ENCODE data around the gene FTMT. TPM values are rescaled to one million over a fixed set of nuclear protein-coding genes. Genes with fewer than 3 reads are reported as not detected.
"Not testable (repeated sequence)": the region's sequence is repeated elsewhere in the genome, so short reads cannot be mapped to it uniquely, and the experiment has no call there.

Gene FTMT
- total RNA-seq: not detected

DNA sequence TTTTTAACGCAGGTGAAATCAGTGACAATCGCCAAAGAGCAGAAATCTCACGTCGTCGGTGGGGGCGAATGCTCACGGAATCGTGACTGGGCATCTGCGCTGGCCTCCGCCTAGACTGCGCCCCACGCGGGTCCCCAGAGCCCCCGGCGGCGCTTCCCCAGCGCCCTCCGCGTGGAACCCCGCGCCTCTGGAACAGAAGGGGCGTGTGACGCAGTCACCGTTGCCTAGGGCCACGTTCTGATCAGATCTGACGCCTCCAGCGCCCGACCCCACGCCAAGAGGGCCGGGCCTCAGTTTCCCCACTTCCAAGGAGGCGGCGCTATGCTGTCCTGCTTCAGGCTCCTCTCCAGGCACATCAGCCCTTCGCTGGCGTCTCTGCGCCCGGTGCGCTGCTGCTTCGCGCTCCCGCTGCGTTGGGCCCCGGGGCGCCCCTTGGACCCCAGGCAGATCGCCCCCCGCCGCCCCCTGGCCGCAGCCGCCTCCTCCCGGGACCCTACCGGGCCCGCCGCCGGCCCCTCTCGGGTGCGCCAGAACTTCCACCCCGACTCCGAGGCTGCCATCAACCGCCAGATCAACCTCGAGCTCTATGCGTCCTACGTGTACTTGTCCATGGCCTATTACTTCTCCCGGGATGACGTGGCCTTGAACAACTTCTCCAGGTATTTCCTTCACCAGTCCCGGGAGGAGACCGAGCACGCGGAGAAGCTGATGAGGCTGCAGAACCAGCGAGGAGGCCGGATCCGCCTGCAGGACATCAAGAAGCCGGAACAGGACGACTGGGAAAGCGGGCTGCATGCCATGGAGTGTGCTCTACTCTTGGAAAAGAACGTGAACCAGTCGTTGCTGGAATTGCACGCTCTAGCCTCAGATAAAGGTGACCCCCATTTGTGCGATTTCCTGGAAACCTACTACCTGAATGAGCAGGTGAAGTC, at the start of gene FTMT:
Gene FTMT, plus strand, starts transcription at position 240 of the 932 bp plus-strand sequence. Its CDS starts 82 bp downstream, at position 322.
- ATAC-seq: no peak

DNA sequence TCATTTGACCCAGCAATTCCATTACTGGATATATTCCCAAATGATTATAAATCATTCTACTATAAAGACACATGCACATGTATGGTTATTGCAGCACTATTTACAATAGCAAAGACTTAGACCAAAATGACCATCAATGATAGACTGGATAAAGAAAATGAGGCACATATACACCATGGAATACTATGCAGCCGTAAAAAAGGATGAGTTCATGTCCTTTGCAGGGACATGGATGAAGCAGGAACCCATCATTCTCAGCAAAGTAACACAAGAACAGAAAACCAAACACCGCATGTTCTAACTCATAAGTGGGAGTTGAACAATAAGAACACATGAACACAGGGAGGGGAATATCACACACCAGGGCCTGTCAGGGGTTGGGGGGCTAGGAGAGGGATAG, 46.4 kb upstream of the FTMT start:
- ATAC-seq: not testable (repeated sequence)

DNA sequence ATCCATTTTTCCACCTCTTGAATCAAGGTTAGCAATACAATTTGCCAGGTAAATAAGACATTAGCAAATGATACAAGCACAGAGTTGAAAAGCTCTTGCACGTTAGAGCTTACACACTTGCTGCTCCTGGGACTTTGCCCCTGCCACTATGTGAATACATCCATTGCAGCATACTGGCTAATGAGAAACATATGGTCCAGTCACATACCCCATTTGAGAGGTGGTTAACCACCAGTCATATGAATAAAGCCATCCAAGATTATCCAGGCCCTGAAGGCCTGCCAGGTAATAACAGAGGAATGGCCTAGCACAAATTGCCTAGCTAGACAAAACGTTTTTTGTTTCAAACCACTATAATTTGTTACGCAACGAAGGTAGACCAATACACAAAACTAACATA, 45.8 kb upstream of the FTMT start:
- ATAC-seq: no peak

DNA sequence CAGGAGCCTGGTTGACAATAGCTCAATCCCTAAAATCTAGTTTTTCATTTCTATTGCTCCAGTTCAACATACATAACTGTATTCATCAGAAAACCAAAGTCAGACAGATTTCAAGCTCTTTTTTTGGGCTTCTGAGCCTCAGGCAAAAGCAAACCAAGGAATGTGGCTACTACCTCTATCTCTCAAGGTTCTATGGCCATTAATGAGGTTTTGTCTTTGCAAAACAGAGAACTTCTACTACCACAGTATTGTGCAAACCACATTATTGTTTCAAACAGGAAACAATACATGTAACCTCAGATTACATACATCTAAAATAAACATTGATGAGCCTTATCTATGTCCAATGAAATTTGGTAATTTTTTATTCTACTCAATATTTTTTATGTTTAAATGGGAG, 35.5 kb upstream of the FTMT start:
- ATAC-seq: no peak

DNA sequence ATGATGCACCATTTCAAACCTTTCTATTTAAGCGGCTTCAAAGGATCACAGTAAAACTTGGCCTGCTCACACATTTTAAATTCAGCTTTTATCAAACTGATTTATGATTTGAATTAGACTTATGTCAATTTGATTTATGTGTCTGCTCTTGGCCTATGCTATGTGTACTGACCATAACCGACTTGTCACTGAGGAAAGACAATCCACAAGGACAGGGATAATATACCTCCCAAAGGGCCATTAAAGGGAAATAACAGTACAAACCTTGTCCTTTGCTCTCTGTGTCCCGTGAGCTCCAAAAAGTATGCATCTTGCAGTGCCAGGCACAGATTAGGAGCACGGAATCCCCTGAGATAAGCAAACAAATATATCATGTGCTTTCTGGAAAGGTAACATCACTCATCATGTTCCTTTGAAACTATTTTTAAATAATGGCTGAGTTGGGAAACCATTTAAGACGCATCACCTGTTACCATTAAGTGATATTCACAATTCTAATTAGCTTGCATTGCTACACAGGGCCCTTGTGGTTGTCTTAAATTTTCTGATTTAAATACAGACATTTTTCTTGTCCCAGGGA, 31.9 kb upstream of the FTMT start:
- no peak for ATAC-seq

DNA sequence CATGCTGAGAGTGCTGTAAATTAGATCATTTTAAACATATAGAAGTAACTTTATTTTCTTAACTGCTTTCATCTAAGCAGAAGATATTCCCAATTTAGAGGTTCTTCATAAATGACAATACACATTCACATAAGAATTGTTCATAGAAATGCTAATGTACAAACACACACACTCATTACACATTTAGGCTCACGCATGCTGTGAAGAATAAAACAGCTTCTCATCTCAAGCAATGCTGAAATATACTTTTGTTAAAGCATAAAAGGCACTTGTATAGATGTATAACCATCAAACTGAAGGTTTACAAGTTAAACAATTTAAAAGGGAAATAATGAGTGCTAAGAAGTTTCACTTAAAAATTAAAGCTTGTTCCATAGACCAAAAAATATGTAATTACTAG, 18.1 kb upstream of the FTMT start:
- ATAC-seq: no peak

DNA sequence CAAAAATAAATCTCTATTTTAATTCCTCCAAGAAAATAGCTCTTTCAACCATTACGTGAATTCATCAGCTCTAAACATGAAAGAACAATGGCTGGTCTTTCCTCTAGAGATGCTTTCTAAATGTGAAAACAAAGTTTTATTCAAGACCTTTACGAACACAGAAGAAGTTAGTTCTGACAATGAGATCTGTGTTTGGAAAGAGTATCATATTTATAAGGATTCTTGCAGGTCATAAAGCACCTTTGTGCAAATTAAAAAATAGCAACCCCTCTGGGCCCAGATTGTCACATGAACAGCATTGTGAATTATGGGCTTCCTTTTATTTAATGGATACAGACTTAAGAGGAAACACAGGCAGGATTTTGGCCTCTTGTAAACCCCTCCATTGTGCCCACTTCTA, 17.7 kb upstream of the FTMT start:
- no peak for ATAC-seq

DNA sequence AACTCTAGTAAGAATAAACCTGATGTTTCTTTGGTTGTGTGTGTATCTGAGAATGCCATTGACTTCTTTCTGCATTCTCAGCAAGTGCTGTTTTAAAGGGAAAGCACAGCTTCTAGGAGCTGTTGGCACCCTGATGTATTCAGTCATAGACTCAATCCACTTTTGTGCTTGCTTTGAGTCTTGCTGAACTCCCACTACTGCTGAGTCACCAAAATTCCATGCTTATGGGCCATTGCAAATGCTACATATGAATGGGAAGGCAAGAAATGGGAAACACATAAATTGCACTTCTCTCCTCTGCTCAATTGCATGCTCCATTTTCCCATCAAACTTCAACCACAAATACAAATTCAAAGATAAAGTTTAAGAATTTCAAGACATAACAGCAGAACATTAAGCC, 9.8 kb upstream of the FTMT start:
- no peak for ATAC-seq

DNA sequence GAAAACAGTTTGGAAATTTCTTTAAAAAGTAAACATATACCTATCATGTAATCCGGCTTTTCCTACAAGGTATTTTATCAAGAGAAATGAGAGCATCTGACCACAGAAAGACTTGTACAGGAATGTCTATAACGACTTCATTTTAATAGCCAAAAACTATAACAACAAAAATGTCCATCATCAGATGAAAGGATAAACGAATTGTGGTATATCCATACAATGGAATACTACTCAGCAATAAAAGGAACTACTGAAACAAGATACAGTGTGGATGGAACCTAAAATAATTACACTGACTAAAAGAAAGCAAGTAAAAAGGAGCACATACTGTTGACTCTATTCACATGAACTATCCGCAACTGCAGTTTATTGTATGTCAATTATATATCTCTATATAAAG, 1.4 kb upstream of the FTMT start:
- ATAC-seq: no peak

DNA sequence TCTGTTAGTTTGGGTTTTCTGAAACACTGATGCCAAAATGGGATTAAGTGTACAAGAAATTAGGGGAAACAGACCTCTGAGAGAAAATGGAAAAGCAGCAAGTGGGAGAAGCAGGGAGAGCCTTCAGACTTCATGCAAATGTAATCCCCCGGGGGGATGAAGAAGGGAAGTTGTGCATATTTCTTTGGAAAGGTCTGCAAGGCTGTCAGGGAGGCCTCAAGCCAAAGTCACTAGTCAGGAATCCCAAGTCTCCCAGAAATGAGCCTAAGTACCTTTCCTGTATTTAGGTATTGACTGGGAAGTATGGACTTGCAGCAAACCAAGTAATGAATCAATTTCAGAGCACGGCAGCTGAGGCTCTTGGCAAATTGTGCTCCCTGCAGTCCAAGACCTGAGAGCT, 2.2 kb downstream of the FTMT start:
- no peak for ATAC-seq

DNA sequence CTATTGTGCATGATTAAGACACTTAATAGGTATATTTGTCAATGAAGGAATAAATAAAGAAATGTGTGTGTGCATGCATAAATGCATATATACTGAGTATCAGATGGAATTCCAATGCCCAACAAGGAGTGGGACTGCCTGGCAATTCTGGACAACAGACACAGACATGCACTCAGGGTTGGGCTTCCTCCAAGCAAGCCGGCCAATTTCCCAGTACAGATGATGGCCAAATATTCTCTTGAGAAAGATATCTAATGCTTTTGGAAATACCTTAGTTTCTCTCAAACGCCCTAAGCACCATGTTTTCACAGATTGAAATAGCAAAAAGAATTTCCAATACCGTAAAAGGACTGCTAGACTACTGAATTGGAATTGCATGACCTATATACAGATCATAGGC, 11.1 kb downstream of the FTMT start:
- no peak for ATAC-seq

DNA sequence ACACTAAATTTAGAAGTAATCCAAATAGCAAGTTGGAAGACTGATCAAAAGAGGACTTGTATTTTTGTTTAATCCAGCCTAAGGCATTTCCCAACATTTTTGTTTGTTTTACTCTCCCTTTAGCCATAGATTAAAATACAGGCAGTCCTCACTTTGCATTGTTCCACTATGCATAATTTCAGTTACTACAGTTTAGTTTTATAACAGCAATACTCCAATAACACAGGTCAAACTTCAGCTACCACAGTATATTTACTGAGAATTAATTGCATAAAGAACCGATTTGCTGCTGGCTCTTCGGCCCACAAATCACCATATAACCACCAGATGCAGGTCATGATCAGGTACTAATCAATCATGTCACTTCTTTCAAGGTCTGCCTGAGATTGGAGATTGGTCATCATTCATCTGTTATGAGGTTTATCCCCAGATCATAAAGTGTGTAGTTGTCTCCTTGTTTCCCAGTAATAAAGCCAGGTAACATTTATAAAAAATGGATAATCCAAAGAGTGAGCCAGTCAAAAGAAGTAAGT, 12.1 kb downstream of the FTMT start:
- no peak for ATAC-seq

DNA sequence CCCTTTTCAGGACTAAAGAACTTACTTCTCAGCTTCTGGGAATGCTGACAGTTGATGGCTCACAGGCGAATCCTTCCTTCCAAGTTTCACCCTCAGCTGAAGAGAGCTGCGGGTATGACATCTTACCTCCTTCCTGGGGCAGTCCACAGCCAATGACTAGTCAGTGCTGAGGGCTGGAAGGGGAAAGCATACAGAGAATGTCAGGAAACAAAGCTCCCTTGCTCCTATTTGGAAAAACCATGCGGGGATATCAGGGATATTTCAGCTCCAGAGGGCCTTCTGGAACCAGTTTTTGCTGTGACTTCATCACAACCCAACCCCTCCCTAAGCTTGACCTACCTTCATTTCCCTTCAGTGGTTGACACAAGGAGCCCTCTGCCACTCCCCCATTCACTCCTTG, 15.7 kb downstream of the FTMT start:
- ATAC-seq: no peak

DNA sequence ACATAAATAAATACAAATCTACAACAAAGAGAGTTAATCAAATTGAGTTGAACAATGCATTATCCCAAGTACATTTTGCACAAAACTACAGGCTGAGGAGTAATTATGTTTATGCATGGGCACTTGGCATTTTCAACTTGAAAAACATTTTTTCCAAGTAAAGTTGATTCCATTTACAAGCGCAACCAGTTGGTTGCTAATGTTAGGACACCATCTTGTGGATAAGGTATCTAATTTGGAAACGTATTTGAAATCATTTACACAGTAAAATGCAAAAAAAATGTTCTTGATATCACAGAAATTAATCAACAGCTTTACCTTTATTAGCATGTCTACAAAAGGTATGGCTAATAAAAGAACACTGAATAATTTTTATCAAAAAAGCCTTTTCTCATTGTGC, 18.8 kb downstream of the FTMT start:
- ATAC-seq: no peak

DNA sequence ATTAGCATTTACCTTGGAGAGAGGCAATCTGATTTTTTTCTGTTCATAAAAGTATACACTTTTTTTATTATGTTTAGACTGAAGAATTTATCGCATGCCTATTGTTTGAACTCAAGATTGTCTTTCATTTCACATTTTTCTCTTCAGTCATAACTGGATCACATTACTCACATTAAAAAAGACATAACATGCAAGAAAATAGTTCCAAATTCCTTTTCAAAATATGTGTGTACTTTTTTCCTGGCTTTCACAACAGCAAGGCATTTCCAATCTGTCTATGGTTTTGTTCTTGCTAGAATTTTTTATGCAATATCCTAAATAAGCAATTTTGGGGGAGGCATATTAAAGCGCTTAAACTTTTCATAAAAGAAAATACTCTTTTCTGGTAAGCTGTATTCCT, 21.2 kb downstream of the FTMT start:
- ATAC-seq: no peak

DNA sequence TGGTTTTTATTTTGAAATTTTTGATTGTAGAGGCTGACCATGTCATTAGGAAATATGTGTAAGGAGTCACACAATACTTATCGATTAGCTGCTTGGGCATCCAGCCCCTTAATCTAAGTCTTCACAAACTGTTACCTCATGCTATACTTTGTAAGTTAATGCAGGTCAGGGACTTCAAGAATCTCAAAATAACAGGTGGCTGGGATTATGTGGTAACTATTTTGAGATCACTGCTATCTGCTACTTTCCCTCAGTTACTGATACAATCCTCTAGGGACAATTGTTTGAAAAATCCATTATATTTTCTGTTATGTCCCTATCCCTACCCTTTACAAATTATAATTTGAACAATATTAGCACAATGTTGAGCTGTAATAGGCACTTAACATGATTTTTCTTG, 21.7 kb downstream of the FTMT start:
- no peak for ATAC-seq

DNA sequence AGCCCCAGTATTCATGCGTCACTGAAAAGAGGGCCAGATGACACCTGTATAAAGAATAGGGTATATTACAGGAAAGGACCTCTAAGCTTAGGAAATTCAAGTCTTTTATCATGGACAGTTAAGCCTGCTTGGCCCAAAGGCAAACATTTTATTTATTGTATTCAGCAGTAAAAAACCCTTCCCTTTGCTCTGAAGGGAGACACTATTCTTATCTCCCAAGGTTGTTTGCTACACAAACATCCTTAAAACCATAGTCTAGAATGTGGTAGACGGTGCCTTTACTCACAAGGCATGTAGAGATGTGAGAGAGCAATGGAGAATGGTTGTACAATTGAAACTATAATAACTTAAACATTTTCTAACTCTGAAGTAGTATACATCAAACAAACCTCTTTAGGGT, 33.9 kb downstream of the FTMT start:
- no peak for ATAC-seq

DNA sequence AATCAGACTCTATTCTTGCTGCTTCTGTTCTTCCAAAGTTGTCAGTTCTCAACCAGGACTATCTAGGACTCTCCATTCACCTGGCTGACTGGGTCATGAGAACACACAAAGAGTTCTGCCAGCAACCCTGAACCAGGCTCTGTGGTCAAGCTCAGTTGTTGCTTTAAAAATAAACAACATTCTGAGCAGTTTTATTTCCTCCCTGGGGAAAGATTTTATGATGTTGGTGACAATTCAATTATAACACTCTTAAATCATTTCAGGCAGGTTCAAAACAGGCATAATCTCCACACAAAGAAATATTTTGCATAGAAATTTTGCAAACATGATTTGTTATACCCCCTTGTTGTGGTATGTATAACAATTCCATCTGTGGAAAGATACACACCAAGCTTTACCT, 36.0 kb downstream of the FTMT start:
- ATAC-seq: no peak

DNA sequence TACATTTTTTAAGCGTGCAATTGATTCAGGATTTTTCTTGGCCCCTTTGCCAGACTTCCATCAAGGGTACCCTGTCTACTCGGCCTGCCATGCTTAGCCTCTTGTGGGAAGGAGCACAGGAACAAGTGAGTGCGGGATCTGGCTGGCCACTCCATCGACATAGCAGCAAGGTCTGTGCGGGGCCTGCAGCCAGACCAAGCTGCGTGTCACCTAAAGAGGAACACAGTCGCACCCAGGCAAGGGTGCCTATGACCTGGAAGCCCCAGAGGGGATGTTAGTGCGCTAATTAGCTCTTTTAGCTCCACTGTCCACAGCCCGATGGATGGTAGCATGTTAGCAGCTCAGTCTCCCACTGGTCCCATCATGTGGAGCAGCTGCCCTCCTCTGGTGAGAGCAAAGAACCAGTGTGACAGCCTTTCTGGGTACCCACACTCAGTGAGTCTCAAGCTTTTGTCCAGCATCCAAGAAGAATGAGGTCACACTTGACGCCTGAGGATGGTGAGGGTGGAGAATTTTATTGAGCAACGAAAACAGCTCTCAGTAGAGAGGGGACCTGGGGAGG, 38.7 kb downstream of the FTMT start:
- no peak for ATAC-seq

DNA sequence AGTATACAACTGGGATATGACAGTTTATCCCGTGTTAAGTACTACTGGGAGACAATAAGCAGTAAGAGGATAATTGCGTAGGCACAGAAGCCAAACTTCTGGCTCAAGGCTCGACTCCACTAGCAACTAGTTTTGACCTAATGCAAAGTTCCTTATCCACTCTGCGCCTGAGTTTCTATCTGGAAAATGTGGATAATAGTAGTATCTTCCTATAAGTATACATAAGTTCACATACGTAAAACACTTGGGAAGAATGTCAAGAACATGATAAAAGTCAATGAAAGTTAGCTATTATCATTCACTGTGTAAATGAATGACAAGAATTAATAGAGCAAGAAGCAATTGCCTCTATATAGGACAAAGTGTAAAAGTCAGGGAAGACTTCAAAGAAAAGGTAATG, 45.7 kb downstream of the FTMT start:
- no peak for ATAC-seq

DNA sequence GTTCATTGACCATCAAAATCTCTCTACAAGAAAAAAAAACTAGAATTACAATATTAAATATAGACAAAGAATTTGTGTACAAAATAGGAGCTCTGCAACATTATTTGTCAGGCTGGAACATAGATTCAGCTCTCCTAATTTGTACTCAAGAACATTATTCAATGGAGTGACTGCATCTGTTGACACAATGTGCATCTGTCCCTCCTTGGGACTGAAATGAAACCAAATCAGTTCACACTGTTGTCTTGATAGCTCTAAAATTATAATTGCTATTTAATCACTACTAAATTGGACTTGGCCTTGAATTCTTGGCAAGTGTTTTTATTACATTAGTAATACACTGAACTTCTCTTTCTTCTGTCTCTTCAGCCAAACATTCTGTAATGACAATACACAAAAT, 47.7 kb downstream of the FTMT start:
- ATAC-seq: no peak
